IMR-90 (cell line): Measurements from ENCODE around the gene IQSEC1.

Experiments
- CTCF ChIP-seq: conservative IDR thresholded peaks from 2 replicates; pipeline ENCODE4 v1.5.1; 2012; ENCODE audit warnings: mild to moderate bottlenecking, low read depth, low read length, improper control_type of control experiment
- RAD21 ChIP-seq: IDR thresholded peaks from 2 replicates; pipeline ENCODE4 v1.6.1; 2012; ENCODE audit warnings: low read length, improper control_type of control experiment

DNA sequence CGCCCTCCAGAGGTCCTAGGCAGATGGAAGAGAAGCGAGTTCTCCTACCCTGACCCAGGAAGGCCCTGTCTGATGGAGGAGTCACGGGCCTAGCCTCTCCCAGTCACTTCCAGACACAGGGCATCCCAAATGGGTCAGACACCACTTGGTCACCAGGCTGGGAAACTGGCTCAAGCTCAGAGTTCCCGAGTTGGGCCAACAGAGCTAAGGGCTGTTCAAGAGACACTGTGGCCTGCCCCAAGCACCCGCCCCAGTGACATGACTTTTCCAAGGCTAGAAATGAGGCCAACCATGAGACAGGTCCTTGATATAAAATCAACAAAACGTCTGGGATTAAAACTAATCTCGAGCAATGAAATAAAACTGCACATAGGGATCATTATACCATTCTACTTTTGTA is 113.8 kb downstream of the IQSEC1 start:
- no peak for TF ChIP-seq CTCF
- TF ChIP-seq RAD21, result no peak
